Type B pancreatic cell (in vitro differentiated cells): ENCODE results near the gene LSMEM2. TPM values are rescaled to one million over a fixed set of nuclear protein-coding genes. Genes with fewer than 3 reads are reported as not detected.

Experiments
- DNase-seq: peaks from one replicate; pipeline ENCODE4 v3.0.0; 2021; ENCODE audit warnings: mixed read lengths; ENCODE audit not compliant: unreplicated experiment; ENCODE audit errors: extremely low spot score
- H3K27ac Mint-ChIP-seq: 2 replicates; pipeline ENCODE4 v1.8.0; 2021; ENCODE audit warnings: mild to moderate bottlenecking, mixed read lengths
- H3K27me3 Mint-ChIP-seq: 2 replicates; pipeline ENCODE4 v1.8.0; 2021; ENCODE audit warnings: mixed read lengths
- H3K36me3 Mint-ChIP-seq: 2 replicates; pipeline ENCODE4 v1.8.0; 2021; ENCODE audit warnings: mixed read lengths
- H3K4me1 Mint-ChIP-seq: one replicate; pipeline ENCODE4 v1.8.0; 2021; ENCODE audit warnings: mixed read lengths; ENCODE audit not compliant: unreplicated experiment
- H3K4me3 Mint-ChIP-seq: 2 replicates; pipeline ENCODE4 v1.8.0; 2021; ENCODE audit warnings: mild to moderate bottlenecking, mixed read lengths
- H3K9me3 Mint-ChIP-seq: 2 replicates; pipeline ENCODE4 v1.8.0; 2021; ENCODE audit warnings: mixed read lengths
- long read RNA-seq: library from polyadenylated mRNA; unstranded; transcript quantifications from one replicate; pipeline ENCODE4 v2.0.0, GENCODE V29; 2020
- total RNA-seq: library from RNA; stranded (reverse); gene quantifications from 2 replicates; pipeline ENCODE4 v1.2.1, GENCODE V29; 2021; ENCODE audit warnings: low replicate concordance
- TF ChIP-seq, protein P1 (sequence below): fragments of 200-600 bp; sonication (generic); conservative IDR thresholded peaks from 2 replicates; pipeline ENCODE4 v1.5.0; 2021; ENCODE audit warnings: antibody characterized with exemption, mild to moderate bottlenecking

Gene LSMEM2
- not detected in 2 replicates for total RNA-seq
- long read RNA-seq, result 0 reads

DNA sequence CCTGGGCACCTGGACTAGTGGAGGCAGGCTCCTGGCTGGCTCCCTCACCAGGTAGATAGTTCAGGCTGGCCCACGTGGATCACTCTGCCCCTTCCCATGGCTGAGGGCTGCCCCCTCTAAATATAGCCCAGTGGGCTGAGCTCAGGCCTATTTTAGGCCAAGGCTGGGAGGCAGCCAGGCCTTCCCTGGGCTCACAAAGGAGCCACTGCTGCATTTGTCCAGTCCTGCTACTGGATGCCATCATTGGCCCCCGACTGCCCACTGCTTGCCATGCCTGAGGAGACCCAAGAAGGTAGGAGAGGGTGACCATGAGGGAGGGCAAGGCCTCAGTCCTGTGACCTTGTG is at the start of gene LSMEM2:
TSS of gene LSMEM2 (plus strand) at position 208 of the 345 bp plus-strand sequence. CDS start at position 235, 27 bp downstream.
- TF ChIP-seq, protein P1, sequence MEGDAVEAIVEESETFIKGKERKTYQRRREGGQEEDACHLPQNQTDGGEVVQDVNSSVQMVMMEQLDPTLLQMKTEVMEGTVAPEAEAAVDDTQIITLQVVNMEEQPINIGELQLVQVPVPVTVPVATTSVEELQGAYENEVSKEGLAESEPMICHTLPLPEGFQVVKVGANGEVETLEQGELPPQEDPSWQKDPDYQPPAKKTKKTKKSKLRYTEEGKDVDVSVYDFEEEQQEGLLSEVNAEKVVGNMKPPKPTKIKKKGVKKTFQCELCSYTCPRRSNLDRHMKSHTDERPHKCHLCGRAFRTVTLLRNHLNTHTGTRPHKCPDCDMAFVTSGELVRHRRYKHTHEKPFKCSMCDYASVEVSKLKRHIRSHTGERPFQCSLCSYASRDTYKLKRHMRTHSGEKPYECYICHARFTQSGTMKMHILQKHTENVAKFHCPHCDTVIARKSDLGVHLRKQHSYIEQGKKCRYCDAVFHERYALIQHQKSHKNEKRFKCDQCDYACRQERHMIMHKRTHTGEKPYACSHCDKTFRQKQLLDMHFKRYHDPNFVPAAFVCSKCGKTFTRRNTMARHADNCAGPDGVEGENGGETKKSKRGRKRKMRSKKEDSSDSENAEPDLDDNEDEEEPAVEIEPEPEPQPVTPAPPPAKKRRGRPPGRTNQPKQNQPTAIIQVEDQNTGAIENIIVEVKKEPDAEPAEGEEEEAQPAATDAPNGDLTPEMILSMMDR, result no peak
- H3K4me3 Mint-ChIP-seq, result no peak within 1 kb of the TSS
- H3K27me3 Mint-ChIP-seq, result peaks cover 27% of the 10 kb centered on the region
- no peaks in the 10 kb centered on the region for H3K9me3 Mint-ChIP-seq
- H3K4me1 Mint-ChIP-seq, result peaks cover 14% of the 10 kb centered on the region
- no peak within 1 kb of the TSS for H3K27ac Mint-ChIP-seq
- peaks cover 5% of the 10 kb centered on the region for H3K36me3 Mint-ChIP-seq
- no peak for DNase-seq

- H3K36me3 Mint-ChIP-seq, result no peaks in the 10 kb centered on the region
- peaks cover 37% of the 10 kb centered on the region for H3K4me1 Mint-ChIP-seq
- no peak for DNase-seq
- peaks cover 10% of the 10 kb centered on the region for H3K27me3 Mint-ChIP-seq
- peak overlapping the region; percentile 78 for H3K4me3 Mint-ChIP-seq
- TF ChIP-seq, protein P1, result no peak
- H3K9me3 Mint-ChIP-seq, result no peaks in the 10 kb centered on the region
- peak overlapping the region; percentile 93 for H3K27ac Mint-ChIP-seq
Observed at GRCh38 chr3:50229490-50229889, 49.4 kb upstream of the LSMEM2 start.

- no peak overlapping the region for H3K4me3 Mint-ChIP-seq
Observed at GRCh38 chr3:50230104-50230793, 48.6 kb upstream of the LSMEM2 start.

GRCh38 chr3:50230794-50231125 is 48.1 kb upstream of the LSMEM2 start:
- DNase-seq, result no peak
- H3K4me1 Mint-ChIP-seq, result peaks cover 41% of the 10 kb centered on the region
- TF ChIP-seq, protein P1, result no peak
- no peaks in the 10 kb centered on the region for H3K36me3 Mint-ChIP-seq
- H3K9me3 Mint-ChIP-seq, result no peaks in the 10 kb centered on the region
- H3K27ac Mint-ChIP-seq, result peak overlapping the region; percentile 1
- peaks cover 4% of the 10 kb centered on the region for H3K27me3 Mint-ChIP-seq
- no peak overlapping the region for H3K4me3 Mint-ChIP-seq

More at GRCh38 chr3:50230104-50230793, 48.6 kb upstream of the LSMEM2 start:
- Mint-ChIP-seq H3K4me1 (peaks cover 37% of the 10 kb centered on the region), H3K9me3 (no peaks in the 10 kb centered on the region), H3K27ac (peak overlapping the region; percentile 1), H3K27me3 (peaks cover 6% of the 10 kb centered on the region), H3K36me3 (no peaks in the 10 kb centered on the region)
- TF ChIP-seq, protein P1, result no peak
- DNase-seq, result no peak

DNA sequence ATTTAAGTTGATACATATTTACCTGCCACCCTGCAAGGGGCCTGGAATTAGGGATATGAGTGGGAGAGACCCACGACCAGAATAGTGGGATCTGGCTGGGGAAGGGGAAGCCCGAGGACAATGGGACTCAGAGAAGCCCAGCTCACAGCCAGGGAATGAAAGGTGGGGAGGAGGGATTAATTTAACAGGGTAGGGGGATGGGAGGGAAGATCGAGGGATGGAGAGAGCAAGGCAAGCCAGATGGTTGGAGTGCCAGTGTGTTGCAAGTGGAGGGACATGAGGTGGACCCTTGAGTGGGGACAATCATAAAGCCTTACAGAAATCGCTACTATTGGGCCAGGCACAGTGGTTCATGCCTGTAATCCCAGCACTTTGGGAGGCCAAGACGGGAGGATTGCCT is 47.3 kb upstream of the LSMEM2 start:
- H3K4me3 Mint-ChIP-seq, result no peak overlapping the region
- no peaks in the 10 kb centered on the region for H3K27me3 Mint-ChIP-seq
- no peaks in the 10 kb centered on the region for H3K9me3 Mint-ChIP-seq
- no peak overlapping the region for H3K27ac Mint-ChIP-seq
- H3K36me3 Mint-ChIP-seq, result no peaks in the 10 kb centered on the region
- peaks cover 36% of the 10 kb centered on the region for H3K4me1 Mint-ChIP-seq
- DNase-seq, result no peak
- TF ChIP-seq, protein P1, result no peak
